H7 (cell line): ENCODE measurements around the gene ANAPC4. TPM values are rescaled to one million over a fixed set of nuclear protein-coding genes. Genes with fewer than 3 reads are reported as not detected.
"Not testable (repeated sequence)": the region's sequence is repeated elsewhere in the genome, so short reads cannot be mapped to it uniquely, and the experiment has no call there.

Source experiments
- DNase-seq: peaks from one replicate; pipeline ENCODE4 v3.0.0; 2012
- H3K27me3 ChIP-seq: 2 replicates; pipeline ENCODE4 v1.6.0; 2011; ENCODE audit warnings: mild to moderate bottlenecking, low read length; ENCODE audit not compliant: control insufficient read depth, insufficient read depth
- H3K36me3 ChIP-seq: replicated peaks from 2 replicates; pipeline ENCODE4 v1.5.1; 2011; ENCODE audit warnings: low read length; ENCODE audit not compliant: control insufficient read depth, insufficient read depth
- H3K4me3 ChIP-seq: 2 replicates; pipeline ENCODE4 v1.5.1; 2011; ENCODE audit warnings: low read depth, mild to moderate bottlenecking, control low read depth, low read length, moderate library complexity; ENCODE audit not compliant: insufficient read depth
- total RNA-seq: library from RNA; depleted of rRNA; stranded (reverse); fragments of >200 nt; shearing (Covaris generic); gene quantifications from 2 replicates; pipeline ENCODE4 v1.2.3, GENCODE V29; 2014; rRNA removed

Gene ANAPC4
- total RNA-seq = 20.6 and 27.9 TPM in 2 replicates

GRCh38 chr4:25376754-25377571 lies at the start of gene ANAPC4:
Gene ANAPC4 (plus strand): TSS chr4:25377263. CDS start chr4:25377428, 165 bp downstream.
- H3K36me3 ChIP-seq = peaks cover 4% of the 10 kb centered on the region
- H3K27me3 ChIP-seq = no peaks in the 10 kb centered on the region
- peak; percentile 99 for DNase-seq
- peak within 1 kb of the TSS; percentile 89 for H3K4me3 ChIP-seq

DNA sequence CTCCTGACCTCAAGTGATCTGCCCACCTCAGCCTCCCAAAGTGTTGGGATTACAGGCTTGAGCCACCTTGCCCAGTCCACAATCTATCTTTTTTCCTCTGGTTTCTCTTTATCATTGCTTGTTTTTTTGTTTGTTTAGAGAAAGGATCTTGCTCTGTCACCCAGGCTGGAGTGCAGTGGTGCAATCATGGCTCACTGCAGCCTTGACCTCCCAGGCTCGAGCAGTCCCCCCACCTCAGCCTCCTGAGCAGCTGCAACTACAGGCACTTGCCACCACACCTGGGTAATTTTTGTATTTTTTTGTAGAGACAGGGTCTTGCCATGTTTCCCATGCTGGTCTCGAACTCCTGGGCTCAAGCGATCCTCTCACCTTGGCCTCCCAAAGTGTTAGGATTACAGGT lies 48.6 kb upstream of the ANAPC4 start:
- H3K27me3 ChIP-seq, H3K4me3 ChIP-seq, DNase-seq, H3K36me3 ChIP-seq: not testable (repeated sequence)

DNA sequence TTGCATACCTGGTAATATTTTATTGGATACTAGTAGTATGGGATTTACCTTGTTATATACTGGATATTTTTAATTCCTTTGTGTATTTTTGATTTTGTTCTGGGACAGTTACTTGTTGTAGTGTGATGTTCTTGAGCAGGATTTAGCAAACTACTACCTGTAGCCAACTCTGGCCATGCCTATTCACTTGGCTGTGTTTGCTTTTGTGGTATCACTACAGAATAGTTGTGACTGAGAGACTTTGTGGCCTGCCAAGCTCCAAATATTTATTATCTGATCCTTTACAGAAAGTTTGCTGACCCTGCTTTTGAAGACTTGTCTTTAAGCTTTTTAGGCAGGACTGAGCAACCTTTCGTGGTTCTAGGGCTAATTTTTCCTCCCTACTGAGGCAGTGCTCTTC lies 46.7 kb upstream of the ANAPC4 start:
- H3K4me3 ChIP-seq = no peak overlapping the region
- DNase-seq = no peak
- H3K36me3 ChIP-seq = no peaks in the 10 kb centered on the region
- H3K27me3 ChIP-seq = no peaks in the 10 kb centered on the region

- H3K27me3 ChIP-seq = no peaks in the 10 kb centered on the region
- H3K4me3 ChIP-seq = no peak overlapping the region
- H3K36me3 ChIP-seq = no peaks in the 10 kb centered on the region
- no peak for DNase-seq
These were observed 45.9 kb upstream of the ANAPC4 start for GRCh38 chr4:25330905-25331808.

DNA sequence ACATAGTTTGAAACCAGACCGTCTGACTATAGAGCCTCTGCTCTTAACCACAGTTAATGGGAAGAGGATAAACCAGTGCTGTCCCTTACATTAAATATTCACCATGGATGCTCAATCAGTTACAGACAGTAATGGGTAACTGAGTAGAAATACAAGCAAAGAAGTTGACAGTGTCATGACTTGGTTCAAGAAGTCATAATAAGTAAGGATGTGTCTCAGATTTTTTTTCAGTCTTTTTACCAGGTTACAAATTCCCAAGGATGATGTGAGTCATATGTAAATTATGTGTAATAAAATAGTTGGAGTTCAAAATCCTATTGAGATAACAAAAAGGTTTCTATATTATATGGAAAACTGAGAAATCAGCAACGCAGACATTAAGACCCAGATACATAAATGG lies 33.4 kb upstream of the ANAPC4 start:
- DNase-seq = no peak
- Histone ChIP-seq H3K27me3 (no peaks in the 10 kb centered on the region), H3K36me3 (no peaks in the 10 kb centered on the region)

GRCh38 chr4:25345744-25346143 lies 31.3 kb upstream of the ANAPC4 start:
- Histone ChIP-seq H3K4me3 (no peak overlapping the region), H3K27me3 (no peaks in the 10 kb centered on the region), H3K36me3 (no peaks in the 10 kb centered on the region)
- DNase-seq = no peak

More for the DNA sequence above, 33.4 kb upstream of the ANAPC4 start:
- H3K4me3 ChIP-seq = no peak overlapping the region

DNA sequence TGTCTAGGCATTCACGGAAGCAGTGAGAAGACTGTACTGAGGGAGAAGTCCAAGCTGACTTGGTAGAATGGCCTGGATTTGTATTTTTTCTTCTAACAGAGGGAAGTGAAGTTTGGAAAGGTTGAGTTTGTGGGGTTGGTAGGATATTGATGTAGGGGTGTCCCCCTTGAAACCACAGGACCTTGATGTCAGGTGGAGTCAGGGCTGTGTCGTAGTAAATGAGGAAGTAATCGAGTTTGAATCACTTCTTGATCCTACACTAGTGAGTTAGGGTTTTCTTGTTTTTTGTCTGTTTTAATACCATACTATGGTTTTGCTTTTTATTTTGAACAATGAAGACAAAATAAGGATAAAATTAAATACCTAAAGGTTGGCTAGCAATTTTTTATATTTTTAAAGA lies 30.1 kb upstream of the ANAPC4 start:
- Histone ChIP-seq H3K27me3 (no peaks in the 10 kb centered on the region), H3K4me3 (no peak overlapping the region), H3K36me3 (no peaks in the 10 kb centered on the region)
- DNase-seq = no peak

DNA sequence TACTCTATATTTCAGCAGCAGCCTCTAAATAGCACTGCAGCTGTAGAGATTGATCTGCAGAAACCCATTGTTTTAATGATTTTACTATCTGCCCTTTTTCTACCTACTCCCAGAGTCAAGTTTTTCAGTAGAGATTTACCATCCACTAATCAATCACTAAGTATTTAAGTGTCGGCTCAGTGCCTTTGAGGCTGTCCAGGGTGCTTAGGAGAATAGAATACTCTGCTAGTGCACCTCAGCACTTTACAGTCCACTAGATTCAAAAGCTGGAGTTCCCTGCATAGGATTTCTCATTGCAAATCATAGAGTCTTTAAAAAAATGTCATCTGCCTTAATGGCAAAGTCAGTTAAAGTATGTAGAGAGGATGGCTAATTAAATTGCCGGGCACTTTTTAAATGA lies 29.6 kb upstream of the ANAPC4 start:
- H3K36me3 ChIP-seq = no peaks in the 10 kb centered on the region
- no peaks in the 10 kb centered on the region for H3K27me3 ChIP-seq
- DNase-seq = no peak
- H3K4me3 ChIP-seq = no peak overlapping the region

DNA sequence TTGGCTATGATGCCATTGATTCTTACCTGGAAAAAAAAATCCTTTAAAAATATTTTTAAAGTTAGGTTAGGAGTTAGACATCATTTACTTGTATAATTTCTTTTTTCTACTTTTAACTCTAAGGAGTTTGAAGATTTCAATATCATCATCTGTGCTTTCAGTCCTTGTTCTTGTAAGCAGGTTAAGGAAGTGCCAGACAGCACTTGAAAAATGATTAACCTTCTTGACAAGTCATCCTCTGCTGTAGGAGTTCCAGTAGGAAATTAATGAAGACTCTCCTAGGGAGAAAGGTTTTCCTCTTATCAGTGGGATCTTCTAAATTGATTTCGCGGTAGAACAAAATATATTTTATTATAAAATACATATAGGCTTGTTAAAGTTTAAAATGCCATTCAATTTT lies 29.1 kb upstream of the ANAPC4 start:
- H3K4me3 ChIP-seq = no peak overlapping the region
- H3K27me3 ChIP-seq = no peaks in the 10 kb centered on the region
- DNase-seq = no peak
- no peaks in the 10 kb centered on the region for H3K36me3 ChIP-seq

DNA sequence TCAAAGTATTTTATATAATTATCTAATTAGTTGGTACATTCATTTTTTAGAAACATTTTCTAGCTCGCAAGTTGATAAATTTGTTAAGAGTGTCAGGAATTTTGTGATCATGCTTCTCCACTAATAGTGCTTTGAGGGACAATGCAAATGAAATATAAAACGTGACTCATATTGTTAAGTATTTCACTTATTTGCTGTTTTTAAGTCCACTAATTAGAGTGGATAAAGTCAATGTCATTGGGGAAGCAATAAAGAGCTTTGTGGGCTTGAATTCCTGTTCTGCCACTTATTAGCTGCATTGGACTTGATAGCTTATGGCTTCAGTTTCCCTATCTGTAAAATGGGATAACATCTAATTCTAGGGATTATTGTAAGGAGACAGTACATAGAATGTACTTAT lies 26.5 kb upstream of the ANAPC4 start:
- no peak for DNase-seq
- Histone ChIP-seq H3K36me3 (no peaks in the 10 kb centered on the region), H3K4me3 (no peak overlapping the region), H3K27me3 (no peaks in the 10 kb centered on the region)

DNA sequence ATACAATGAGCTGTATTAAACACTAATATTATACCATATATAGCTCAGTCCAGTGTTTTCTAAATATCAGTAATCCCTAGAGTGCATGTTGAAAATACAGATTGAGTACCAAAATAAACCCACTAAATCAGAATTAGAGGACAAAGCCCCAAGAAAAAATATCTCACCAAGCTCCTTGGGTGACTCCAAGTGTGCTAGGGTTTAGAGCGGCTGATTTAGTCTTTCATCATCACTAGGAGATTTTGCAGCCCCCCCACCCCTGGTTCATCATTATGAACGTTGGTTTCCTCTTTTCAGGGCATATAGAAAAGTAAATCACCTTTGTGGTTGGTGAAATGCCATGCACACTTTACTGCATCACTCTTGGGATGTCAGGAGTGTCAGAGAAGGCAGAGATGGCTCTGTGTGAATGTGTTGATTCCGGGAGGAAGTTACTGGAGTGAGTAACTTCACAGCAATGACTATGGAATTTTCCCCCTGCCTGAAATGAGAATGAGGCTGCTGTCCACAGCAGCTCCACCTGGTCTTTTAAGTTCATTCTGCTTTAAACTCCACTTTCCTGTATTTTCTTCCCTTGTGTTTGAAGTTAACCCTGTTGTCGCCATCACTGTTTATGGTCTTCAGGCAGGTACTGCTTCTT lies 25.2 kb upstream of the ANAPC4 start:
- Histone ChIP-seq H3K4me3 (no peak overlapping the region), H3K27me3 (no peaks in the 10 kb centered on the region), H3K36me3 (no peaks in the 10 kb centered on the region; the same call in 1 of the 2 replicates)
- no peak for DNase-seq

- Histone ChIP-seq H3K36me3 (no peaks in the 10 kb centered on the region; the same call in 1 of the 2 replicates), H3K4me3 (no peak overlapping the region), H3K27me3 (no peaks in the 10 kb centered on the region)
- no peak for DNase-seq
These were observed 21.0 kb upstream of the ANAPC4 start for GRCh38 chr4:25356068-25356467.

DNA sequence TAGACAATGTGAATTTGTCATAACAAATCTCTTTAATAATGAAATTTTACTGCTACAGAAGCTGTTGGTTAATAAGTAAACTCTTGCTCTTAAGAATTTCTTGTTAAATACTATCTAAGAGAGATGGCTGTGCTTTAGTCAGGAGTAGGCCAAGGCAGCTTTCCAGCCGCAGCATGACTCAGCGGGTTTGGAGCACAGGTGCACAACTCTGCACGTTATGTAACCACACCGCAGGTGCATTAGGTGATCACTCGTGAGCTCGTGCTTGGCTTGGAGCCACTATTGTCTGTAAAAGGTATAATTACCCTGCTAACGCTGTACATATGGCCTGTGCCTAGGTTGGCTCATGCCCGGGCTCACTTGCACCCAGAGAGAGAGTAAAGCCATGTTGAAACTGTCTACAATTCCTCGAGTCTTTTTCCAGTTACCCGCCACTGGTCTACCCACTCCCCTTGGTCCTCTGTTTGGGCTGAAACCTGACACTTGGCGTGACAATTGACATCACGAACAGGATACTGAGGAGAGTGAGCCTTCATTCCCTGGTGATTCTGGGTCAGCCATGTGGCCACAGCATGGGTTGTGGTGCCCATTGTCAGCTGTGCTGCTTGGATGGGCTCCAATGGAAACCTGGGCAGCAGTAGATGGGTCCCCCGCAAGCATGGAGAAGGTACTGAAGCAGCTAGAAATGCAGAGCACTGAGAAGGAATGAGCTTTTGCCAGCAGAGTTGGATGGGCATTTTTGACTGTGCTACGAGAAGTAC lies 18.4 kb upstream of the ANAPC4 start:
- Histone ChIP-seq H3K27me3 (no peaks in the 10 kb centered on the region), H3K4me3 (no peak overlapping the region), H3K36me3 (no peaks in the 10 kb centered on the region; the same call in 1 of the 2 replicates)
- no peak for DNase-seq

DNA sequence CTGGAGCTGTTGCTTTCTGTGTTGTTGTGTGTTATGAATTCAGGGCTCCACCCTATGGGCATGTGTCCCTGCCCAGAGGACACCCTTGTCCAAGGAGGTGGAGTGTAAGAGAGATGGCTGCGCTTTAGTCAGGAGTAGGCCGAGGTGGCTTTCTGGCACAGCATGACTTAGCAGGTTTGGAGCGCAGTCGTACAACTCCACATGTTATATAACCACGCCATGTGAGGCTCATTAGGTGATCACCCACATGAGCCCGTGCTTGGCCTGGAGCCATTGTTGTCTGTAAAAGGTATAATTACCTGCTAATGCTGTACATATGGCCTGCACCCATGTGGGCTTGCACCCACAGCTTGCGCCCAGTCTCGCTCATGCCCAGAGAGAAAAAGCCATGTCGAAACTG lies 15.8 kb upstream of the ANAPC4 start:
- DNase-seq = no peak
- Histone ChIP-seq H3K27me3 (no peaks in the 10 kb centered on the region), H3K36me3 (no peaks in the 10 kb centered on the region), H3K4me3 (no peak overlapping the region)
